DMS79 treated with DMSO at 0.1 percent for 48 hours (cell line): Measurements from ENCODE around the gene CELSR1.

Experiments used
- DNase-seq: peaks from one replicate; lab custom pipeline; 2025; lab: John Stamatoyannopoulos, UW

The CELSR1 gene

DNA sequence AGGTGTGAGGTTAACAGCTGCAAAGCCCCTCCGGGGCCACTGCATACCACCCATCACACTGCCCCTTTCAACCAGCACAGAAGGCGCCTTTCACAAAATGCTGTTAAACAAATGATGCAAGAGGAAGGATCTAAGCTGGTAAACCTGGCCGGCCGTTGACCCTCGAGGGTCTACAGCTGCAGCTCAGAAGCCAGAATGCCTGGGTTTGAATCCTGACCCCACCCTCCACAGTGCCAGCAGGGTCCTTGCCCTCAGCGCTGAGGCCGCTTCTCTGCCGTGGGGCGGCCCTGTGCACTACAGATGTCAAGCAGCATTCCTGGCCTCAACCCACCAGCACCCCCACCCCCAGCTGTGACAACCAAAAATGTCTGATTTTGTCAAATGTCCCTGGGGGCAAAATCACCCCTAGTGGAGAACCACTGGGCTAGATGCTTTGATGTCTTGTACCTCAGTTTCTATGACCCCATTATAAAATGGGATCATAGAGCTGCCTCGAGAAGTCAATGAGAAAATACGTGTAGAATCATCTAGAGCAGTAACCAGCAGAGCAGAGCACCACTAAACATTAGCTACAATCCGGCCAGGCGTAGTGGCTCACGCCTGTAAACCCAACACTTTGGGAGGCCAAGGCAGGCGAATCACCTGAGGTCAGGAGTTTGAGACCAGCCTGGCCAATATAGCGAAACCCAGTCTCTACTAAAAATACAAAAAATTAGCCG is 77.9 kb downstream of the CELSR1 start:
- no peak for DNase-seq

DNA sequence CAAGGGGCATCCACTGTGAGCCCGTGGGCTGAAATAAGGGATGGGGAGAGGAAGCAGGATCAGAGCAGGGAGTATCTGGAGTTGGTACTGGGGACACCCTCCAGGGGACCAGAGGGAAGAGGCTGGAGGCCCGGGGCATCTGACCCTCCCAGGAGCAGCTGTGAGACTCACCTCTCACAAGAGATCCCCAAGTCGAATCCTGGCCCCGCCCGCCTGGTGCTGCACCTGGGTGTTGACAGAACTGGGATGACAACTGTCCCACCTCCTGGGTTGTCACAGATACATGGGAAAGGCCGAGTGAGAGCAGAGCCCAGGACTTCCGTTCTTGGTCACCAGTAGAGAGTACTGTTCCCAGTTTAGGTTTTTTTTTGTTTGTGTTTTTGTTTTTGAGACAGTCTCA is 78.9 kb downstream of the CELSR1 start:
- no peak for DNase-seq

DNA sequence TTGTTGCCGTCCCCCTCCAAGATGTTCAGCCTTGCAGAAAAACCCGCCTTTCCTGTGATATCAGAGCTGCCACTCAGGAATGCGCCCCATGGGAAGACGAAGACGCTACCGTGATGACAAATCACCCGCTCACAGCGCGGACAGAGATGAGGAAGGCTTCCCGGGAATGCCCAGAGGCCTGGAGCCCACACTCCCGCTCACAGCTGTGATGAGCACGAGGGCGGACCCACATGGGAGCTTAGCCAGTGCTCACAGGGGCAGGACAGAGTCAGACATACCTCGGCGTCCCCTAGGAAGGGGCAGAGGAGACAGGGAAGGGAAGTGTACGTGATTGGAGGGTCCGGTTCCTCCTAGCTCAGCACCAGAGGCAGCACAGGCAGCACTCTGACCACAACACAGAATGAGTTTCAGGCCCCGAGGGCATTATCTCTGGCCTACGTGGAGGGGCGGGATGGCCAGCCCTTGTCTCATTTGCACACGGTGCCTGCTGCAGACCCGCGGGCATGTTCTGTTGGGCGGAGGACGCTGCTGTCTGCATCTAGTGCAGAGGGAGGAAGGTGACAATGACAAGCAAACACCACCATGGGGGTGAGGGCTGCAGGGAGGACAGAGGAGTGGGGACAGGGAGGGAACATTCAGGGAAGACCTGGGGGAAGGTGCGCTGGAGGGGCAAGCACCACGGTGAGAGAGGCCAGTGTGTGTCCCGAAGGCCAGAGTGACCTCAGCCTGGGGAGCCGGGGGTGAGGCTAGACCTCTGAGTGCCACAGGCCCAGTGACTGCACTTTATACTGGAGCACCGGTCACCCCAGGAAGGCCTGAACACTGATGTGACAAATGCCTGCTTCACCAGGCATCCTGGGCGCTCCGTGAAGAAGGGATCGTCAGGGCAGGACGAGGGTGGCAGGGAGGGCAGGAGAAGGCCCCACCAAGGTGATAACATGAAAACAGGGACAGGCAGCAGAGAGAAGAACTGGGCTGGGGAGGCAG is 79.6 kb downstream of the CELSR1 start:
- no peak for DNase-seq

DNA sequence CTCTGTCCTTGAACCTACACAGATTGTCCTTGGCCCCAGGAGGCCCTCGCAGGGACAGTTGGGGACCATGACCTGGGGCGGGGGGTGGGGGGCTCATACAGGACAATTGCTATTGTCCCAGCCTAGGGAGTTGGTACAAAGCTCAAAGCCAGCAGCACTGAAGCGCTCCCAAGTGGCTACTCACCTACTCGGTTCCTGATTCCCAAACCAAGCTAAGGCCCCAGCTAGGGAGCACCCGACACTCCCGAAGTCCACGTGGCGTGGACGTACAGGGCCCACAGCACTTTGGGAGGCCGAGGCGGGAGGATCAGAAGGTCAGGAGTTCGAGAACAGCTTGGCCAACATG is 80.6 kb downstream of the CELSR1 start:
- DNase-seq, result no peak

DNA sequence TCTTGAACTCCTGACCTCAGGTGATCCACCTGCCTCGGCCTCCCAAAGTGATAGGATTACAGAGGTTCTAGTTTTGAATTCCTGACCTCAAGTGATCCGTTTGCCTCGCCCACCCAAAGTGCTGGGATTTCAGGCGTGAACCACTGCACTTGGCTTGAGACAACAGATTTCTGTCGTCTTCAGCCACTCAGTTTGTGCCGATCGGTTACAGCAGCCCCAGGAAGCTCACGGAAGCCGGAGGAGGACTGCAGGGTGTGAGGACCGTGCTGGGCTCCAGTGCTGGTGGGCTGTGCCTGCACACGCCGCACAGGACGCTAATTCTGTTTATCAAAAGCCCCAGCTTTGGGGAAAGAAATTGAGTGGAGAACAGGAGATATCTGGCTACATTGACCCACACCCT is 82.0 kb downstream of the CELSR1 start:
- DNase-seq, result no peak

DNA sequence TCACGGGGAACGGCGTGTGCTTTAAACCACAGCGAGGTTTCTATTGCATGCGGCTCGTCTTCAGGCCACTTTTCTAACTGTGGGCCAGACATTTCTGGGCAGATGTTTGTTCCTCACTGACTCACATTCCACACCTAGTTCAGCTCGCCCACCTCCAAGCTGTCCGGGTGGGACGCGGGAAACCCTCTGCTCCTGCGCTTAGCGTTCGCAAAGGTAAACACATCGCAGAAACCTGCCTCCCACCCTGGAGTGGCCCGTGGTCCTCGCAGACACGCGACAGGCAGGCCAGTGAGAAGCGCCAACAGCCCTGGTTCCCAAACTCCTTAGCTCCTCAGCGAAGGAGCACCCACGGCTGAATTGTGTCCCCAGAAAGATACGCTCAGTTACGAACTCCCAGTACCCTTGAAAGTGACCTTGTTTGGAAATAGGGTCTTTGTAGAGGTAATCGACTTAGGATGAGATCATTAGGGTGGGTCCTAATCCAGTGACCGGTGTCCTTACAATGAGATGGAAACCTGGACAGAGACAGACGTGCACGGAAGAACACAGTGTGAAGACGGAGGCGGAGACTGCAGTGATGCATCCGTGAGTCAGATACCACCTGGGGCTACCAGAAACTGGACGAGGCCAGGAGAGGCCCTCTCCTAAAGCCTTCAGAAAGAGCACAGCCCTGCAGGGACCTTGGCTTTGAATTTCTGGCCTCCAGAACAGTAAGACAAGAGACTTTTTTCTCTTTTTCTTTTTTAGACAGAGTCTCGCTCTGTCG is 82.7 kb downstream of the CELSR1 start:
- no peak for DNase-seq

DNA sequence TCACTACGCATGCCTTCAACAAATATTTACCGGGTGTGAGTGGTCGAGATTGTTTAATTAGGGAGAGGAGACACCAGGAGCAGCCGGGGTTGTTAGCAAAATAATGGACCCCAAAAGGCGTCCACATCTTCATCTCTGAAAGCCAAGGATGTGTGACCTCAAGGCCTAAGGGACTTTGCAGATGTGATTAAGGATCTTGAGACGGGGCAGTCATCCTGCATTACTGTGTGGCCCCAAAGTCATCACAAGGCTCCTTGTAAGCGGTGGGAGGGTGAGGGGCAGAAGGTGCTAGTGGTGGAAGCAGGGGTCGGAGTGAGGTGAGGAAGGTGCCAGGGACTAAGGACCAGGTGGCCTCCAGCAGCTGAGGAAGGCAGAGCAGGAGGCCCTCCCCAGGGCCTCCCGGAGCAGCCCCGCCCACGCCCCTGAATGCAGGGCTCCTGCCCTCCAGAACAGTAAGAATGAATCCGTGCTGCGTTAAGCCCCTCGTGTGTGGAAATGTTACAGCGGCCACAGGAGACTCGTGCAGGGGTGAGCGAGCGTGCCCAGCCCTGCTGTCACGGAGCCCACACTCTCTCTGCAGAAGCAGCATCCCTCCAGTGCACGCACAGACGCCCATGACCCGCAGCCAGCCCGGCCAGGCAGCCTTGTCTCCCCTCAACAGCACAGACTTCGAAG is 83.5 kb downstream of the CELSR1 start:
- no peak for DNase-seq

DNA sequence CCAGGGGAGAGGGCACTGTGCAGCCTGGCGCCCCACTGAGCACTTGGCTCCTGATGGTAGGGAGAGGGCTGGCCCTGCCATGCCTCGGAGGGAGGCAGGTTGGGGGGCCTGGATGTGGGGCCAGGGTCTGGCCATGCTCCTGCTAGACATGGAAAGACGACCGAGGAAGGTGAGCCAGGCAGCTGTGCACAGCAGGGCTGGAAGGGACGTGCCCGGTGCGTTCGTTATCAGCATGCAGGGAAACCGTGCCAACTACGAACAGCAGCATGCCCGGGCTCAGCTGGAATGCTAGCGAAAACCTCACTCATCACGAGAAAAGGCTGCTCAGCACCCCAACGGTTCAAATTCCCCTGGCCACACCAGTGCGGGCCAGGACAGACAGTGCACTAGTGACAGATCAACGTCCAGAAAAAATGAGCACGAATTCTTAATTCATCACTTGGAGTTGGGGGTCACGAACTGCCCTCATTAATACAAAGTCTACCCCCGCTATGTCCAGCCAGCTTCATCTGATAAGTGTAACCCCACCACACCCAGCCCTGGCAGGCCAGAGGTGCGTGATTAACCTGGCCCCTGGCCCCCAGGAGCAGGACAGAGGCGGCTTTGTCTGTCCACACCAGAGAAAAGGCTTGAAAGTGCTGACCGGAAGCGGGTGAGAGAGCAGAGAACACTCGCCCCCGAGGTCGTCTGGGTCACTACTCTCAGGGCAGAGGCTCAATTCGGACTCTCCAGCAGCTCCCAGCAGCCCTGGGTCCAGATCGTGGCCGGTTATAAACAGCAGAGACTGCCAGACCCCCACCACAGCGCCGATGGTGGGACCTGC is 84.2 kb downstream of the CELSR1 start:
- peak; percentile 35 for DNase-seq

DNA sequence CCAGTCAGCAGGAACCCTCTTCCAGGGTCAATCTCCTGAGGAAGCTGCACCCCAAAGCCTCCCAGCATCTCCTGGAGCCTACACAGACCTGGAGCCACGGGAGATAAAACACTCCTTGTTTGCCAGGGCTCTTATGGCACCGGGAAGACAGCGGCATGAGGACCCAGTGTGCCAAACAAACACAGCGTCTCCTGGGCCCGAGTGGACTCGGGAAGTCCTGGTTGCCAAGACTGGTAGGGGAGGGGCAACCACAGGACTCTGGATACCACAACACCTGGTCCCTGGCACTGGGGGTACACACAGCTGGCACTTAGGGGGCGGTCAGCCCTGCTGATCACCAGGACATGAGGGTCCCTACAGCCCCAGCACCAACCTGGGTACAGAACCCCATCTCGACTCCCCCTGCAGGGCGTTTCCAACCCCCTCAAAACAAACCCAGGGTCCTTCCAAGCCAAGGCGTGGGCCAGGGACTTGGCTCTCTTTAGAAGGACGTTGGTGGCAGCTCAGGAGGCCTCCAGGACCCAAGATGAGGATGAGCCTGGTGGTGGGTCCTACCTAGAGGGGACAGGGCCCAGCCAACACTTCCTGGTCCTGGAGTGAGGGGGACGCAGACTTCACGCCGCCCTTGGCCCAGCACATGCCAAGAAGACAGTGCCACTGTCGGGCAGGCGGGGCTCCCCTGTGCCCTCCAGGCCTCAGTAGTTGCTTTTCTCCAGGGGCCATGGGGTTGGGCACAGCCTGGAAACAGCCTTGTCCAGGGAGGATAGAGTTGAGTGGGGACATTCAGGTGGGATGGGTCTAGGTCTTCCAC is 85.0 kb downstream of the CELSR1 start:
- DNase-seq, result peak; percentile 16

DNA sequence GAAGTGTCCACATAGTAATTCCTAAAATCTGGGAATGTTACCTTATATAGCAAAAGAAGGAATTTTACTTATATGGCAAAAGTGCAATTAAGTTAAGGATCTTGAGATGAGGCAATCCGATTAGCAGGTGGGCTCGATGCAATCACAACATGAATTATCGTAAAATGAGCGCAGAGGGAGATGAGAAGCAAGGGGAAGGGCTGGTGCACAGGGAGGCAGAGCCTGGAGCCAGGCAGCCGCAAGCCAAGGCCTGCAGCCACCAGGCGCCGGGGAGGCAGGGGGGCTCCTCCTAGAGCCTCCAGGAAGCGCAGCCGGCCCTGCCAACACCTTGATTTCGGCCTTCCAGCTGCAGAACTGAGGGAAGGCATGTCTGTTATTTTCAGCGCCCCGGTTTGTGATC is 85.7 kb downstream of the CELSR1 start:
- DNase-seq, result peak; percentile 20

DNA sequence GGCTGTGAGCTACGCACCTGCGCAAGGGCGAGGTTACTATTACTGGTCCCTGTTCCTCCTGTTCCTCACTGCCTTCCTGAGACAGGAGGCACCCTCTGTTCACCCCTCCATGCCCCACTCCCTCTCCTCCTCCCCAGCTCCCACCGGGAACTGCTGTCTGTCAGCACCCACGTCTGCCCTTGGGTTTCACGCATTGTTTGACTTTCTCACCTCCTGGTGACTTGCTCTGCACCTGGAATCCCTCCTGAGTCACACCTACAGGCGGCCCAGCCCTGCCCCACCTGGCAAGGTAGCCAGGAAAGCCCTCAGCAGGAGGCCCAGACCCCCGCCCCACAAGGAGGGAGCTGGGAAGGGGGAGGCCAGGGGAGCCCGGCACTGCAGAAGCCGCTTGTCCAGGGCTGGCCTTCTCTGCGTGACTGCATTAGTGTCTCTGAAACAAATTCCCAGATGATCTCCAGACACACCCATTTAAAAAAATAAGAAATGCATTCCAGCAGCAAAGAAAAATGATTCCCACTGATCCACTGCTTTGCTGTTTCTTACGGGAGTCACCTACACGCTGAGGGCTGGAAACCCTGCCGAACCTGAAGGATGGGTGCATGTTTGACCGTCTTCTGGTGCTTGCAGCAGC is 86.4 kb downstream of the CELSR1 start:
- no peak for DNase-seq

DNA sequence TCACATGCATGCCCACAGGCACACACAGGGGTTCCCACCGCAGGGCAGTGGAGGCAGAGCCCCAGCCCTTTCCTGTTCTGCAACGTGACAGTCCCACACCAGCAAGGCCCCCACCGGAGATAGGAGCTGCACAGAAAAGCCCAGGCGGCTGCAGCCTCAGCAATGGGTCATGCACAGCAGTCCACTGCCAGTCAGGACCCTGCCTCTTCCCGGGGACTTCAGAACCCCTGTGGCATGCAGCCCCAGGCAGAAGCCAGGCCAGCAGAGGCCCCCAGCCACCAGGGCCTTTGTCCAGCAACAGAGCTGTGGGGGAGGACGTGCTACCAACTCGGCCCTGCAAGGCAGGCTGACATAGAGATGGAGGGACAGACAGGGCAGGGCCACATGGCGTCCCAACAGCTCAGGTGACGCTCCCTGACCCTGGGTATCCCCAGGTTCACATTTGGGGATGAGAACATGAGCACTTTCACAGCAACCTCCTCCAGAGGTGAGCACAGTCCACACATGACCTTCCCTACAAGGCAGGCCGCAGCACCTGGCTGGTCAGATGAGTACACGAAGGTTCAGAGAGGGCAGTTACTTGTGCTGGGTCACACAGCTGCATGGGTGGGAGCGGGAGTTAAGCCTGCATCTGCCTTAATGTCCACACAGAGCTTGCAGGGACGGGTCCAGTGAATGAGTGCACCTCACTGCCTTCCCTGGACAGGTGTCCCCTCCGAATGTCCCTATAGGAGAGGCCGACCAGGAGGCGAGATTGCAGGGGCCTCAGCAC is 87.3 kb downstream of the CELSR1 start:
- no peak for DNase-seq

DNA sequence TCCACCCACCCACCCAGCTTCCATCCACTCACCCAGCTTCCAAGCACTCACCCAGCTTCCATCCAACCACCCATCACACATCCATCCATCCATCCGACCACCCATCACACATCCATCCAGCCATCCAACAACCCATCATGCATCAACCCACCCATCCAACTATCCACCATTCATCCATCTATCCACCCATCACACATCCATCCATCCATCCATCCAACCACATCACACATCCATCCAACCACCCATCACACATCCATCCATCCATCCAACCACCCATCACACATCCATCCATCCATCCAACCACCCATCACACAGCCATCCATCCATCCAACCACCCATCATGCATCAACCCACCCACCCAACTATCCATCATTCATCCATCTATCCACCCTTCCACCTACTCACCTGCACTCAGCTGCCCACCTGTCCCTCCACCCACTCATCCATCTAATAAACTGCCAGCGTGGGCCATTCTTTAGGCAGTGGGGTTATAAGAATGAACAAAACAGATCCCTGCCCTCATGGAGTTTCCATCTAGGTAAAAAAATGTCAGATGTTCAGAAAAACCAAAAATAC is 88.2 kb downstream of the CELSR1 start:
- DNase-seq, result no peak

DNA sequence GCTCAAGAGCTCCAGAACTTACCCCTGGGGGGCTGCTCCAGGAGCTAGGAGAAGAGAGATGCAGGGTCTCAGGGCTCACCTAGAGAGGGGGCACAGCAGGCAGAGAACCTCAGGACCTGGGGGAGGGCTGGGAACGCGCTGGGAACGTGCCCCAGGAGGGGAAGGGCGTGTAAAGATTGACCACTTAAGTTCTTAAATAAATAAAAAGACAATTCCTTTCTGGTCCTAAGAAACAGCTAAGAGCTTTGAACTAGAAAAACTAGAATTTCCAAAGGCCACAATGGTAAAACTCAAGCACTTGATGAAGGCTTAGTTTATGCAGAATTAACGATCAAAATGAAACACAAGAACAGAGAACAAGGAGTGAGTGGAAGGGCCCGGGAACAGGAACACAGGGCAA is 89.1 kb downstream of the CELSR1 start:
- DNase-seq, result peak; percentile 78

DNA sequence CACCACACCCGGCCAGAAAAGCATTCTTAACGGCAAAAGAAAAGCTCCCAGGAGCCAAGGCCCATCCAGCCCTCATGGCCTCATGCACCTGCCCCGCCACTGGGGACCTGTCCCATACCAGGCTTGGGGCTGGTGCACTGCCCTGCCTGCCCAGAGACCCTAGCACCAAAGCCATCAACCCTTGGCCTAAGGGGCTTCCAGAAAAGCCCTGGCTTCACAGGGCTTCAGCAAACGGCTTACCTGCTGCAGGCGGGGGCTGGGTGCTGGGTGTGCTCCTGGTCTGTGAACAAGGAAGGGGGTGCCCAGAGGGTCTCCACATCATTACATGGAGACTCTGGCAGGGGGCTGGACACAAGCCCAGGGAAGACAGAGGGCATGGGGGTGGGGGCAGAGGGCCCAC is 89.5 kb downstream of the CELSR1 start:
- DNase-seq, result no peak

DNA sequence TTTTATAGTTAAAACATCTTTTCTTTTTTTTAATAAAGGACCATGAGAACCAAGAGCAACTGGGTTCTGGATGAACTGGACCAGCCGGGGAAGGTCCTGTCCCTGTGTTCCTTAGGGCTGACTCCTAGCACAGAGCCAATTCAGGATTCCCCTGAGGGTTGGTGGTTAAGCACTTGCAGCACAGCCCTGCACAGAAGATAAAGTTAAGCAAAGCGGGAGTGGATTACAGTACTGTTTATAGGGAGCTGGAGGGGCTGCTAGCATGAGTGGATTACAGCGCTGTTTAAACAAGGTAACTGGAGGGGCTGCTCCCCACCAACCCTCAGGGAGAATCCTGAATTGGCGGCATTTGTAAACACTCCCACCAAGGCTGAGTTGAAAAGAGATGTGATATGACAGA is 90.6 kb downstream of the CELSR1 start:
- peak; percentile 68 for DNase-seq

DNA sequence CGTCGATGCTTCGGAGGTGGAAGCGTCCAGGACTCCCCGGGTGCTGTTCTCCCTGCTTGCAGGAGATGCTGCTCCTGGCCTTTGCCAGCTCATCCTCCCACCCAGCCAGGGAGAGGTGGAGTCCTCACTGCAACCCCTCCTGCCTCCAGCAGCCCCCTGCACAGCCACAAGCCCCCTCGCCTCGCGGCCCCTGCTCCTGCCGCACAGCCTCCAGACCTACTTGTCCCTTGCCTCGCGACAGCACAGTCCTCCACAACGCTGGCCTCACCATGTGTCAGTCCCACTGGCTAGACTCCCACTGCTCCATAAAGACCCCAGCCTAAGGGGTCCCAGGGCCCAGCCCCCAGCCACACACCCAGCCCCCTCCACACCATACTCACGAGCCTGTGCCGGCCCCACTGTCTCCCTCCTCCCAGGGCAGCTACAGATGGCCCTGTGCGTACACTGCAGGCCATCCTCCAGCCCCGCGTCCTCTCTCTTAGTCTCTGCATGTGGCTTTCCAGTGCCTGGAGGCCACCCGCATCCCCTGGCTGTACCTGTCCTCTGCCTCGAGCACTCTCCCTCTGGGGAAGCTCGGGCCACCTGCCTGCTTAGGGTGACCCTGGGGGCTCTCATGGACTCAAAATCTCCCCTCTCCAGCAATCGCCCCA is 91.5 kb downstream of the CELSR1 start:
- DNase-seq, result no peak

DNA sequence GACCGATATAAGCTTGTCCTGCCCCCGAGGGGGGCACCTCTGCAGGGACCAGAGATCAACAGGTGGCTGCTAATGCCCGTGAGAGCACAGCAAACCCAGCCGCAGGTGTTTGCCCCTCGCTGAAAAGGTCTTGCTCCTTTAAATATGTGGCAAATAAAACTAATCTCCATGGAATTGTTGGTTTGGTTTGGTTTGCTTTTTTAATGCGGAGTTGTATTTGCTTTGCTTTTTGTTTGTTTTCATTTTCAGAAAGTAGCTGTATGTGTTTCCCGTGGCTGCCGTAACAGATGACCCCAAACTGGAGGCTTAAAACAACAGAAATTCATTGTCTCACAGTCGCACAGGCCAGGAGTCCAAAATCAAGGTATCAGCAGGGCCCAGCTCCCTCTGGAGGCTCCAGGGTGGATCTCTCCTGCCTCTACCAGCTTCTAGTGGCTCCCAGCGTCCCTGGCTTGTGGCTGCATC is 93.0 kb downstream of the CELSR1 start:
- no peak for DNase-seq
